Tibial nerve (tissue), 4 donors: ENCODE results near the gene ZNF775. TPM values are rescaled to one million over a fixed set of nuclear protein-coding genes. Genes with fewer than 3 reads are reported as not detected.

Experiments
- DNase-seq, 2 donors: peaks; one replicate each; pipeline ENCODE4 v3.0.0-alpha.2; 2019; ENCODE audit warnings: low spot score in 2 of 2
- H3K27ac ChIP-seq, 4 donors: fragments of 200-600 bp; sonication (generic) in 3 of 4; one replicate each; pipeline ENCODE4 v1.5.1; 2017 to 2019; ENCODE audit warnings: mild to moderate bottlenecking in 1 of 4
- H3K27me3 ChIP-seq, 2 donors: fragments of 200-600 bp; sonication (generic) in 1 of 2; one replicate each; pipeline versions ENCODE4 v1.5.1 to v1.6.0; 2017 to 2019
- H3K36me3 ChIP-seq, 3 donors: fragments of 200-600 bp; sonication (generic); one replicate each; pipeline ENCODE4 v1.5.1; 2018 to 2019
- H3K4me1 ChIP-seq, 4 donors: fragments of 200-600 bp; sonication (generic) in 3 of 4; one replicate each; pipeline ENCODE4 v1.5.1; 2017 to 2019
- H3K4me3 ChIP-seq, 4 donors: fragments of 200-600 bp; sonication (generic) in 3 of 4; one replicate each; pipeline ENCODE4 v1.5.1; 2017 to 2019; ENCODE audit warnings: mild to moderate bottlenecking in 1 of 4, moderate library complexity in 1 of 4
- H3K9me3 ChIP-seq, 4 donors: fragments of 200-600 bp; sonication (generic) in 3 of 4; one replicate each; pipeline ENCODE4 v1.5.1; 2017 to 2019
- EP300 ChIP-seq, 2 donors: sonication (generic); formaldehyde crosslinking; IDR thresholded peaks; one replicate each; pipeline ENCODE4 v1.6.1; 2017; ENCODE audit warnings: antibody characterized with exemption in 2 of 2, mild to moderate bottlenecking in 1 of 2
- POLR2A ChIP-seq, 2 donors: fragments of 450-650 bp; IDR thresholded peaks; one replicate each; pipeline ENCODE4 v1.6.1; 2017; ENCODE audit warnings: antibody characterized with exemption in 2 of 2, mild to moderate bottlenecking in 2 of 2, moderate library complexity in 2 of 2
- WGBS, 2 donors: methylation state at CpG; one replicate each; pipeline ENCODE4 v1.1.5; 2018; 5-methylcytosine and 5-hydroxymethylcytosine counted together
- total RNA-seq, 4 donors: library from RNA; depleted of rRNA; stranded (reverse); fragments of >200 nt; gene quantifications; one replicate each; pipeline ENCODE4 v1.1.0, GENCODE V29; 2016
- TF ChIP-seq, protein P1 (sequence below), 5 experiments: fragments of 200-600 bp in 3 of 5; fragments of 450-650 bp in 2 of 5; sonication (generic) in 3 of 5; IDR thresholded peaks; one replicate each; pipeline ENCODE4 v1.5.1; 2016 to 2019; ENCODE audit warnings: antibody characterized with exemption in 5 of 5, mild to moderate bottlenecking in 3 of 5, moderate library complexity in 2 of 5

Gene ZNF775
- total RNA-seq, 4 donors from 2014 or later = 5.9 to 14.3 (median 11.6) TPM

DNA sequence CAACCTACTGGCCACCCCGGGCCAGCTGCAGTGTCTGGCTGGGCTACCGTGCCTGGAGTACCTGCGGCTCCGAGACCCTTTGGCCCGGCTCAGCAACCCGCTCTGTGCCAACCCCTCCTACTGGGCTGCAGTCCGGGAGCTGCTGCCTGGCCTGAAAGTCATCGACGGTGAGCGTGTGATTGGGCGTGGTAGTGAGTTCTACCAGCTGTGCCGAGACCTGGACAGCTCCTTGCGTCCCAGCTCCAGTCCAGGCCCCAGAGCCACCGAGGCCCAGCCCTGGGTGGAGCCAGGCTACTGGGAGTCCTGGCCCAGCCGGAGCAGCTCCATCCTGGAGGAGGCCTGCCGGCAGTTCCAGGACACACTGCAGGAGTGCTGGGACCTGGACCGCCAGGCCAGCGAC lies 42.0 kb upstream of the ZNF775 start:
- H3K4me1 ChIP-seq = peaks cover 0 to 73% (median 21%) of the 10 kb centered on the region in 4 donors
- no peaks in the 10 kb centered on the region for H3K9me3 ChIP-seq
- DNase-seq = no peak
- WGBS, 2 donors = 85 to 92% methylated on average over 15 to 18 of the region's 18 CpGs
- peaks cover 0 to 19% (median 0%) of the 10 kb centered on the region in 3 donors for H3K36me3 ChIP-seq
- peak overlapping the region in 1 of 4 donors; percentile 85 for H3K27ac ChIP-seq
- TF ChIP-seq, protein P1, sequence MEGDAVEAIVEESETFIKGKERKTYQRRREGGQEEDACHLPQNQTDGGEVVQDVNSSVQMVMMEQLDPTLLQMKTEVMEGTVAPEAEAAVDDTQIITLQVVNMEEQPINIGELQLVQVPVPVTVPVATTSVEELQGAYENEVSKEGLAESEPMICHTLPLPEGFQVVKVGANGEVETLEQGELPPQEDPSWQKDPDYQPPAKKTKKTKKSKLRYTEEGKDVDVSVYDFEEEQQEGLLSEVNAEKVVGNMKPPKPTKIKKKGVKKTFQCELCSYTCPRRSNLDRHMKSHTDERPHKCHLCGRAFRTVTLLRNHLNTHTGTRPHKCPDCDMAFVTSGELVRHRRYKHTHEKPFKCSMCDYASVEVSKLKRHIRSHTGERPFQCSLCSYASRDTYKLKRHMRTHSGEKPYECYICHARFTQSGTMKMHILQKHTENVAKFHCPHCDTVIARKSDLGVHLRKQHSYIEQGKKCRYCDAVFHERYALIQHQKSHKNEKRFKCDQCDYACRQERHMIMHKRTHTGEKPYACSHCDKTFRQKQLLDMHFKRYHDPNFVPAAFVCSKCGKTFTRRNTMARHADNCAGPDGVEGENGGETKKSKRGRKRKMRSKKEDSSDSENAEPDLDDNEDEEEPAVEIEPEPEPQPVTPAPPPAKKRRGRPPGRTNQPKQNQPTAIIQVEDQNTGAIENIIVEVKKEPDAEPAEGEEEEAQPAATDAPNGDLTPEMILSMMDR (IDR thresholded peaks at IDR 0.05) = no peak
- TF ChIP-seq POLR2A (IDR thresholded peaks at IDR 0.05) (no peak), EP300 (IDR thresholded peaks at IDR 0.05) (no peak)
- peaks cover 0 to 3% of the 10 kb centered on the region in 2 donors for H3K27me3 ChIP-seq
- no peak overlapping the region for H3K4me3 ChIP-seq

DNA sequence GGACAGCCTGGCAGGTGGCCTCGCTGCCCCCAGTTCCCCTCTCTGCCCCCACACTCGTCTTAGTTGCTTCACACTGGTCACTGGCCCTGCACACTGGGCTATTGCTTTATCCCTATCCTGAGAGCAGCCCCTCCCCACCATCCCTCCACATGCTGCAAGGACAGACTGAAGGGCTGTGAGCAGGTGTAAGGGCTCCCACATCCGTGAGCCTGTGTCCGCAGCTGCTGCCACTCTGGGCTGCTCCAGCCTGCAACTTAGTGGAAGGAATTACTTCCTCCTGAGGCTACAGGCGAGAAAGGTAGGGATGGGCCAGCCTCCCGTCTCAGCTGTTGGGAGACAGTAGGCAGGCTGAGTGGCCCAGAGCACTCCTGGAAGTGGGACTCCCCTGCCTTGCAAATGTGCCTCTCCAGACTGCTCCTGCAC lies 41.5 kb upstream of the ZNF775 start:
- peaks cover 0 to 3% of the 10 kb centered on the region in 2 donors for H3K27me3 ChIP-seq
- no peaks in the 10 kb centered on the region for H3K9me3 ChIP-seq
- H3K4me3 ChIP-seq = no peak overlapping the region
- peak overlapping the region in 1 of 4 donors; percentile 91 for H3K27ac ChIP-seq
- WGBS, 2 donors = 76 to 85% methylated on average over 5 to 6 of the region's 6 CpGs
- TF ChIP-seq EP300 (IDR thresholded peaks at IDR 0.05) (no peak), POLR2A (IDR thresholded peaks at IDR 0.05) (no peak)
- TF ChIP-seq, protein P1 (IDR thresholded peaks at IDR 0.05) = no peak
- peaks cover 0 to 78% (median 21%) of the 10 kb centered on the region in 4 donors for H3K4me1 ChIP-seq
- DNase-seq = no peak
- H3K36me3 ChIP-seq = peaks cover 0 to 19% (median 0%) of the 10 kb centered on the region in 3 donors

DNA sequence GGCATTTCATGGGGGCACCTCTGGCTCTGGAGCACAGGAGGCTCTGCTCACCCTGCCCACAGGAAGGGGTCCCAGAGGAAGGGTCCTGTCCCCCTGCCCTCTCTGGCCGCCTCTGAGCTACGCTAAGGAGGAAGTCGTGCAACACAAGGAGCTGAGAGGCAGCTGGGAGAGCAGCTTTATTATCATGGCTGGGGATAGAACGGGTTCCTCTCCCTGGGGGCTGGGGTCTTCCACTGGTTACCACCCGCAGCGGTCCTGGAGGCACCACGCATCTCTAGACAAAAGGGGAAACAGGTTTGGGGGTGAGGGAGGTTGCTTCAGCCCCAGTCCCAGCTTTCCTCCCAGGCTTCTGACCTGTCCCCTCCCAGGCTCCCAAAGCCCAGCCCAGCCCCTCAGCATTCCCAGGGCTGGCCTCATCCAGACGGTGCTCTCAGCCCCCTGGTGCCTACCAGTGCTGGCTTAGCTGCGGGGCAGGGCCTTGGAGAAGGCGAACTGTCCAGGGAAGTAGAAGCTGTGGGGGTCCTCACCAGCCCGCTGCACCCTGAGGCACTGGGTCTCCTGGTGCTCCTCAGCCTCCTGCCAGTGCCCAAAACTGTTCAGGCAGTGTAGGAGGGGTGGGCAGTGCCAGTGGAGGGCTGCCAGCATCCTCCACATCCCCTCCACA lies 40.8 kb upstream of the ZNF775 start:
- peak overlapping the region in 1 of 4 donors; percentile 91 for H3K27ac ChIP-seq
- no peak for DNase-seq
- WGBS, 2 donors = 66 to 82% methylated on average over 10 of the region's 11 CpGs
- no peaks in the 10 kb centered on the region for H3K9me3 ChIP-seq
- no peak overlapping the region for H3K4me3 ChIP-seq
- peaks cover 0 to 19% (median 0%) of the 10 kb centered on the region in 3 donors for H3K36me3 ChIP-seq
- peaks cover 0 to 3% of the 10 kb centered on the region in 2 donors for H3K27me3 ChIP-seq
- no peak for TF ChIP-seq EP300 (IDR thresholded peaks at IDR 0.05)
- TF ChIP-seq, protein P1 (IDR thresholded peaks at IDR 0.05) = no peak
- TF ChIP-seq POLR2A (IDR thresholded peaks at IDR 0.05) = no peak
- peaks cover 0 to 80% (median 21%) of the 10 kb centered on the region in 4 donors for H3K4me1 ChIP-seq

DNA sequence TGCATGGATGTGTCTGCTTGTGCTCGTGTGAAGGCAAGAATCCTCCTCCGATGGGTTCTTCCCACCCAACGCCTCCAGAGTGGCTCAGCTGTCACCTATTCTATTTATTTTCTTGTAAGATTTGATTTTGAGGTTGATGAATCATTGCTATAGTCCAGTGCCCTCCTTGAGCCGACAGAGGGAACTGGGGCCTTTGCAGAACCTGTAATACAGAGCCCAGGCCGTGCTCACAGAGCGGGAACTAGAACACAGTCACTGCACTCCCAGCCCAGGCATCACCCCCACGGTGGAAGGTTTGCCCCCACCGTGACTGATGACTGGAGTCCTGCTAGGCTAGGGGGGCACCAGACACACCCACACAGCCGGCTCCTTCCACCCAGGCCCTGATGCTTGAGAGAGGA lies 39.7 kb upstream of the ZNF775 start:
- no peak for TF ChIP-seq POLR2A (IDR thresholded peaks at IDR 0.05)
- TF ChIP-seq, protein P1 (IDR thresholded peaks at IDR 0.05) = no peak
- no peak for TF ChIP-seq EP300 (IDR thresholded peaks at IDR 0.05)
- DNase-seq = no peak
- Histone ChIP-seq H3K27me3 (peaks cover 0 to 3% of the 10 kb centered on the region in 2 donors), H3K9me3 (peaks cover 0 to 6% (median 0%) of the 10 kb centered on the region in 4 donors), H3K4me1 (peaks cover 0 to 79% (median 21%) of the 10 kb centered on the region in 4 donors), H3K4me3 (peak overlapping the region in 2 of 4 donors; percentile 51 to 65), H3K36me3 (peaks cover 0 to 19% (median 0%) of the 10 kb centered on the region in 3 donors), H3K27ac (peak overlapping the region in 3 of 4 donors; percentile 80 to 91 (median 88))
- WGBS, 2 donors = 29 to 42% methylated on average over 9 of the region's 9 CpGs
